Caco-2 (cell line): Measurements from ENCODE around the gene ITPR1. TPM values are rescaled to one million over a fixed set of nuclear protein-coding genes. Genes with fewer than 3 reads are reported as not detected.

Experiments
- BruUV-seq: library from RNA; stranded (reverse); fragments of 400-500 nt; replicated peaks from 2 replicates; lab custom pipeline; 2021; lab: Mats Ljungman, UMichigan
- CTCF ChIA-PET: fragments of 300-600 bp; sonication (Branson Sonifier 250); formaldehyde crosslinking; loops from one replicate; lab custom pipeline; 2022; ENCODE audit warnings: antibody characterized with exemption; lab: Charles Lee
- POLR2A ChIA-PET: fragments of 300-600 bp; sonication (Branson Sonifier 250); formaldehyde crosslinking; loops from one replicate; lab custom pipeline; 2022; ENCODE audit warnings: antibody characterized with exemption; lab: Charles Lee
- DNase-seq, 2 experiments: peaks; one replicate each; pipeline versions ENCODE4 v3.0.0 to v3.0.0-alpha.2; 2020 to 2022
- H3K27me3 ChIP-seq: replicated peaks from 2 replicates; pipeline ENCODE4 v1.6.0; 2011; ENCODE audit warnings: low read length; ENCODE audit not compliant: control insufficient read depth, insufficient read depth
- H3K36me3 ChIP-seq: 2 replicates; pipeline ENCODE4 v1.5.1; 2011; ENCODE audit warnings: low read length; ENCODE audit not compliant: control insufficient read depth, insufficient read depth
- H3K4me1 ChIP-seq: fragments of 250-450 bp; sonication (Bioruptor Pico); 2 replicates; pipeline ENCODE4 v1.5.1; 2020; ENCODE audit warnings: mild to moderate bottlenecking
- H3K4me3 ChIP-seq: 2 replicates; pipeline ENCODE4 v1.5.1; 2011; ENCODE audit warnings: low read depth, mild to moderate bottlenecking, control low read depth, low read length
- H3K9me3 ChIP-seq: fragments of 250-450 bp; sonication (Bioruptor Pico); 2 replicates; pipeline ENCODE4 v1.5.1; 2020; ENCODE audit warnings: mild to moderate bottlenecking, moderate library complexity
- H3K27ac Mint-ChIP-seq: one replicate; pipeline ENCODE4 v1.8.0; 2022; ENCODE audit warnings: mixed read lengths; ENCODE audit not compliant: unreplicated experiment
- H3K27me3 Mint-ChIP-seq: one replicate; pipeline ENCODE4 v1.8.0; 2022; ENCODE audit warnings: mixed read lengths; ENCODE audit not compliant: insufficient read depth, unreplicated experiment
- H3K36me3 Mint-ChIP-seq: one replicate; pipeline ENCODE4 v1.8.0; 2022; ENCODE audit warnings: mild to moderate bottlenecking, mixed read lengths; ENCODE audit not compliant: insufficient read depth, unreplicated experiment
- H3K4me1 Mint-ChIP-seq: one replicate; pipeline ENCODE4 v1.8.0; 2022; ENCODE audit warnings: low read depth, mixed read lengths; ENCODE audit not compliant: unreplicated experiment
- H3K4me3 Mint-ChIP-seq: one replicate; pipeline ENCODE4 v1.8.0; 2022; ENCODE audit warnings: mild to moderate bottlenecking, moderate library complexity, mixed read lengths; ENCODE audit not compliant: unreplicated experiment
- H3K9me3 Mint-ChIP-seq: one replicate; pipeline ENCODE4 v1.8.0; 2022; ENCODE audit warnings: mixed read lengths; ENCODE audit not compliant: unreplicated experiment
- intact Hi-C: fragments of 100-400 bp; cut with micrococcal nuclease; formaldehyde crosslinking; loops from one replicate; pipeline ENCODE4 v1.10.0; 2022; ENCODE audit not compliant: unreplicated experiment
- total RNA-seq: library from RNA; stranded (reverse); gene quantifications from 2 replicates; pipeline ENCODE4 v1.2.3, GENCODE V29; 2022
- TF ChIP-seq, protein P1 (sequence below), 2 experiments: fragments of 200-600 bp in 1 of 2; IDR thresholded peaks; 1 replicate in 1 of 2; 2 replicates in 1 of 2; pipeline versions ENCODE4 v1.5.1 to v1.8.0; 2011 to 2022; ENCODE audit warnings: antibody characterized with exemption in 1 of 2, control low read depth in 1 of 2, inconsistent platforms in 1 of 2, low read depth in 1 of 2, low read length in 1 of 2, mild to moderate bottlenecking in 1 of 2, moderate library complexity in 1 of 2; ENCODE audit not compliant: insufficient read depth in 1 of 2, severe bottlenecking in 1 of 2, unreplicated experiment in 1 of 2

Gene ITPR1
- total RNA-seq, 1 experiment from 2014 or later = 10.4 TPM

DNA sequence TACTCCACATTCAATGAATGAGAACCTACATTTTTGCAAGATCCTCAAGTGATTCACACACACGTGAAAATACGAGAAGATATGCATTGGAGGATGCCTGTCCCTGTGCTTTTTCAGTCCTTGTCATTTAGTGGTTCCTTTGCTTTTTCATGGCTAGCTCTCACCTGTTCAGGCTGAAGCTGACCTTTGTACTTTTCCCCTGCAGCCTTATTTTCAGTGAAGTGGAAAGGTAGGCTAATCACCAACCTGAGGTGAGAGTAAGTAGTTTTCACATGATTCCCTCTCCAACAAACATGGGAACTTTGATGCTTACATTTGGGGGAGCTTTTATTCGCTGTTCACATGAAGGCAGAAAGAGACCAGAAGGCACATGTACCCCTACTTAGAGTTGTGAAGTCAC lies 8.3 kb downstream of the ITPR1 start:
- peaks cover 9% of the 10 kb centered on the region for H3K4me1 Mint-ChIP-seq
- intact Hi-C loops = no loop called here
- TF ChIP-seq, protein P1, sequence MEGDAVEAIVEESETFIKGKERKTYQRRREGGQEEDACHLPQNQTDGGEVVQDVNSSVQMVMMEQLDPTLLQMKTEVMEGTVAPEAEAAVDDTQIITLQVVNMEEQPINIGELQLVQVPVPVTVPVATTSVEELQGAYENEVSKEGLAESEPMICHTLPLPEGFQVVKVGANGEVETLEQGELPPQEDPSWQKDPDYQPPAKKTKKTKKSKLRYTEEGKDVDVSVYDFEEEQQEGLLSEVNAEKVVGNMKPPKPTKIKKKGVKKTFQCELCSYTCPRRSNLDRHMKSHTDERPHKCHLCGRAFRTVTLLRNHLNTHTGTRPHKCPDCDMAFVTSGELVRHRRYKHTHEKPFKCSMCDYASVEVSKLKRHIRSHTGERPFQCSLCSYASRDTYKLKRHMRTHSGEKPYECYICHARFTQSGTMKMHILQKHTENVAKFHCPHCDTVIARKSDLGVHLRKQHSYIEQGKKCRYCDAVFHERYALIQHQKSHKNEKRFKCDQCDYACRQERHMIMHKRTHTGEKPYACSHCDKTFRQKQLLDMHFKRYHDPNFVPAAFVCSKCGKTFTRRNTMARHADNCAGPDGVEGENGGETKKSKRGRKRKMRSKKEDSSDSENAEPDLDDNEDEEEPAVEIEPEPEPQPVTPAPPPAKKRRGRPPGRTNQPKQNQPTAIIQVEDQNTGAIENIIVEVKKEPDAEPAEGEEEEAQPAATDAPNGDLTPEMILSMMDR (IDR thresholded peaks at IDR 0.05; ENCODE audit: insufficient read depth in 1 of 2, low read depth in 1 of 2, low read length in 1 of 2, severe bottlenecking in 1 of 2, unreplicated experiment in 1 of 2) = no peak
- Histone ChIP-seq H3K4me3 (no peak overlapping the region), H3K27me3 (no peaks in the 10 kb centered on the region), H3K36me3 (no peaks in the 10 kb centered on the region), H3K9me3 (no peaks in the 10 kb centered on the region), H3K4me1 (peaks cover 24% of the 10 kb centered on the region)
- no peak overlapping the region for H3K4me3 Mint-ChIP-seq
- H3K27me3 Mint-ChIP-seq = no peaks in the 10 kb centered on the region
- CTCF ChIA-PET = no interaction called here
- no peak overlapping the region for H3K27ac Mint-ChIP-seq
- DNase-seq = peak in 1 of 2 experiments; percentile 26
- no peaks in the 10 kb centered on the region for H3K36me3 Mint-ChIP-seq
- no peaks in the 10 kb centered on the region for H3K9me3 Mint-ChIP-seq
- BruUV-seq = no TSS peak
- POLR2A ChIA-PET = interaction anchor here (0.8 kb wide), 1 partner anchor 8 kb away, joined by 5 read pairs; the partner anchor contains the start of gene ITPR1

DNA sequence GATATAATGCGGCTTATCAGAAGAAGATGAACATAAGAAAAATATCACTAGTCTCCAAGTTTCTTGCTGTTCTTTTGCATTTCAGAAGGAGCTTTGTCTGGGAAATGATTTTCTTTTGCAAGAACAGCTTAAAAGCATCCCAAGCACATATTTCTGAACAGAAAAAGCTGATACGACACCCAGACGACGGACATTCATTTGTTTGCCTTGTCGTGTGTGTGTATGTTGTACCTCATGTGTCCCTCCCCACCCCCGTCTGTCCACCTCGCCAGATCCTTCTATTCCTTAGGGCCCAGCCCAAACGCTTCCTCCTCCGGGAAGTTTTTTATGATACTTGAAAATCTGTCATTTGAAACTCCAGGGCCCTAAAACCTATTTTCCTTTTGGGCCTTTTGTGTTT lies 8.8 kb downstream of the ITPR1 start:
- Mint-ChIP-seq H3K4me1 (peaks cover 11% of the 10 kb centered on the region), H3K27me3 (no peaks in the 10 kb centered on the region), H3K9me3 (no peaks in the 10 kb centered on the region), H3K27ac (no peak overlapping the region), H3K36me3 (no peaks in the 10 kb centered on the region), H3K4me3 (no peak overlapping the region)
- Histone ChIP-seq H3K4me3 (no peak overlapping the region), H3K4me1 (peaks cover 24% of the 10 kb centered on the region), H3K9me3 (no peaks in the 10 kb centered on the region), H3K27me3 (no peaks in the 10 kb centered on the region), H3K36me3 (no peaks in the 10 kb centered on the region)
- DNase-seq = no peak
- ChIA-PET POLR2A (interaction anchor here (0.8 kb wide), 1 partner anchor 9 kb away, joined by 5 read pairs; the partner anchor contains the start of gene ITPR1), CTCF (no interaction called here)
- TF ChIP-seq, protein P1 (IDR thresholded peaks at IDR 0.05; ENCODE audit: insufficient read depth in 1 of 2, low read depth in 1 of 2, low read length in 1 of 2, severe bottlenecking in 1 of 2, unreplicated experiment in 1 of 2) = no peak
- no TSS peak for BruUV-seq
- intact Hi-C loops = no loop called here

DNA sequence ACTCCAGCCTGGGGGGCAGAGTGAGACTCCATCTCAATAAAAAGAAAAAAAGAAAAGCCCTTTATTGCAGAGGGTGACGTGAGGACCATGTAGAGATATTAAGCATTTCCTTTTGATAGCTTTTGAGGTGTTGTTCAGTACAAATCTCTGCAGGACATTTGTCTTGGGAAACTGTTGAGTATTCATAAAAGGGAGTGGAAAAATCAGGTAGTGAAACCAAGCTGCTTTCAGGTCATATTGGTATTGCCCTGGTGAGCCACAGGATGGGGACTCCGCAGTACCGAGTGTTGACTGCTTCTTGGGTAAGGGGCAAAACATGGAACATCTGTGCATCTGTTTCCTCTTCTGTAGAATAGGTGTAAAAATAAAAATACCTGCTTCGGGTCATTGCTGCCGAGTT lies 9.9 kb downstream of the ITPR1 start:
- CTCF ChIA-PET = no interaction called here
- no peak for DNase-seq
- intact Hi-C loops = no loop called here
- H3K4me1 ChIP-seq = peaks cover 24% of the 10 kb centered on the region
- Mint-ChIP-seq H3K4me1 (peaks cover 11% of the 10 kb centered on the region), H3K36me3 (no peaks in the 10 kb centered on the region), H3K27me3 (no peaks in the 10 kb centered on the region), H3K4me3 (no peak overlapping the region), H3K27ac (no peak overlapping the region), H3K9me3 (no peaks in the 10 kb centered on the region)
- no peaks in the 10 kb centered on the region for H3K9me3 ChIP-seq
- BruUV-seq = no TSS peak
- no peaks in the 10 kb centered on the region for H3K36me3 ChIP-seq
- no peak overlapping the region for H3K4me3 ChIP-seq
- no peaks in the 10 kb centered on the region for H3K27me3 ChIP-seq
- POLR2A ChIA-PET = no interaction called here
- TF ChIP-seq, protein P1 (IDR thresholded peaks at IDR 0.05; ENCODE audit: insufficient read depth in 1 of 2, low read depth in 1 of 2, low read length in 1 of 2, severe bottlenecking in 1 of 2, unreplicated experiment in 1 of 2) = no peak
